Measurements from ENCODE around the gene DPP9.

Gene DPP9

GRCh38 chr19:4688587-4688986 lies 35.1 kb downstream of the DPP9 start:
- TF ChIP-seq CTCF (IDR thresholded peaks at IDR 0.05) = no peak

- TF ChIP-seq CTCF (IDR thresholded peaks at IDR 0.05) = no peak
Observed at GRCh38 chr19:4687396-4687795, 36.2 kb downstream of the DPP9 start.

GRCh38 chr19:4686700-4687099 lies 36.9 kb downstream of the DPP9 start:
- TF ChIP-seq CTCF (IDR thresholded peaks at IDR 0.05) = no peak

- TF ChIP-seq CTCF (IDR thresholded peaks at IDR 0.05) = no peak
Observed at GRCh38 chr19:4684312-4685095, 39.1 kb downstream of the DPP9 start.

GRCh38 chr19:4682417-4683200 lies 41.0 kb downstream of the DPP9 start:
- TF ChIP-seq CTCF (IDR thresholded peaks at IDR 0.05) = no peak

GRCh38 chr19:4678881-4679790 lies 44.5 kb downstream of the DPP9 start:
- TF ChIP-seq CTCF (IDR thresholded peaks at IDR 0.05) = no peak

Data from LNCAP (cell line).